HepG2 (cell line): ENCODE data around the gene ALDH18A1. TPM values are rescaled to one million over a fixed set of nuclear protein-coding genes. Genes with fewer than 3 reads are reported as not detected.

Source experiments
- BCLAF1 ChIP-seq: fragments of 450-650 bp; IDR thresholded peaks from 2 replicates; pipeline ENCODE4 v1.6.1; 2017; ENCODE audit warnings: mild to moderate bottlenecking
- ETV5 ChIP-seq: IDR thresholded peaks from 2 replicates; pipeline ENCODE4 v1.6.1; 2018; ENCODE audit warnings: missing biosample characterization, missing genetic modification reagents, inconsistent platforms, borderline replicate concordance
- GFI1 ChIP-seq: sonication (generic); formaldehyde crosslinking; IDR thresholded peaks from 2 replicates; pipeline ENCODE4 v1.5.0; 2020; ENCODE audit warnings: missing genetic modification reagents, mild to moderate bottlenecking, borderline replicate concordance
- HNF1B ChIP-seq: sonication (generic); formaldehyde crosslinking; IDR thresholded peaks from 2 replicates; pipeline ENCODE4 v1.5.1; 2020; ENCODE audit warnings: mild to moderate bottlenecking, moderate library complexity, missing genetic modification reagents
- HOXA5 ChIP-seq: sonication (generic); formaldehyde crosslinking; IDR thresholded peaks from 2 replicates; pipeline ENCODE4 v1.4.0; 2020; ENCODE audit warnings: missing genetic modification reagents
- REPIN1 ChIP-seq: sonication (generic); formaldehyde crosslinking; IDR thresholded peaks from 2 replicates; pipeline ENCODE4 v1.8.0; 2022; ENCODE audit warnings: missing genetic modification reagents, low read depth, mild to moderate bottlenecking, borderline replicate concordance
- SALL1 ChIP-seq: sonication (generic); formaldehyde crosslinking; IDR thresholded peaks from 2 replicates; pipeline ENCODE4 v1.8.0; 2022; ENCODE audit warnings: mild to moderate bottlenecking, missing genetic modification reagents
- SAP130 ChIP-seq: IDR thresholded peaks from 2 replicates; pipeline ENCODE4 v1.6.1; 2016; ENCODE audit warnings: low read depth
- ZFY ChIP-seq: sonication (generic); formaldehyde crosslinking; IDR thresholded peaks from 2 replicates; pipeline ENCODE4 v1.4.0; 2020; ENCODE audit warnings: missing genetic modification reagents
- ZNF510 ChIP-seq: sonication (generic); formaldehyde crosslinking; IDR thresholded peaks from 2 replicates; pipeline ENCODE4 v1.4.0; 2020; ENCODE audit warnings: low read depth, mild to moderate bottlenecking, missing genetic modification reagents
- ZNF512B ChIP-seq: sonication (generic); formaldehyde crosslinking; IDR thresholded peaks from 2 replicates; pipeline ENCODE4 v1.5.1; 2020; ENCODE audit warnings: missing genetic modification reagents, mild to moderate bottlenecking, borderline replicate concordance
- ZNF569 ChIP-seq: sonication (generic); formaldehyde crosslinking; IDR thresholded peaks from 2 replicates; pipeline ENCODE4 v1.5.0; 2020; ENCODE audit warnings: mild to moderate bottlenecking, missing genetic modification reagents, moderate library complexity, borderline replicate concordance
- ZNF609 ChIP-seq: sonication (generic); formaldehyde crosslinking; IDR thresholded peaks from 2 replicates; pipeline ENCODE4 v1.4.0; 2020; ENCODE audit warnings: mild to moderate bottlenecking, missing genetic modification reagents, borderline replicate concordance
- ZNF644 ChIP-seq: IDR thresholded peaks from 2 replicates; pipeline ENCODE4 v1.6.1; 2016; ENCODE audit warnings: low read depth
- ZNF75D ChIP-seq: sonication (generic); formaldehyde crosslinking; IDR thresholded peaks from 2 replicates; pipeline ENCODE4 v1.8.1; 2023; ENCODE audit warnings: missing genetic modification reagents, mild to moderate bottlenecking, borderline replicate concordance
- polyA plus RNA-seq, 8 experiments: library from polyadenylated mRNA; depleted of rRNA in 3 of 8; stranded (reverse) in 7 of 8; unstranded in 1 of 8; fragments of >200 nt; fragmentation: Illumina TruSeq in 4 of 8; extraction: Trizol in 4 of 8; gene quantifications; 2 replicates each; pipeline versions ENCODE4 v1.2.1 to v1.2.3, GENCODE V29; 2011 to 2016; ENCODE audit warnings: low read depth in 4 of 8, missing spikeins in 1 of 8, mixed read lengths in 1 of 8; ENCODE audit not compliant: insufficient read depth in 1 of 8
- total RNA-seq, 5 experiments: library from RNA; depleted of rRNA; stranded (reverse); fragments of >200 nt; fragmentation: Illumina TruSeq; extraction: Trizol; gene quantifications; 2 replicates each; pipeline ENCODE4 v1.2.3, GENCODE V29; 2016; ENCODE audit warnings: low read depth in 1 of 5

ALDH18A1 gene
- total and polyA plus RNA-seq, 2 of the 13 experiments (the other 11 are each of a cell fraction or from before 2014, with no cell fraction given): 180 to 263 TPM

- 0 out of 2 replicates have a peak, but pooled peaks have one; percentile 36 for TF ChIP-seq ZNF609 (CRISPR knock-in tag)
- TF ChIP-seq ZNF644 (CRISPR knock-in tag): no peak
- no peak for TF ChIP-seq ZNF75D (CRISPR knock-in tag)
- TF ChIP-seq ETV5: peak; percentile 87
- peak; percentile 77 for TF ChIP-seq SALL1
- TF ChIP-seq HNF1B: no peak; the same call in 1 of the 2 replicates
- peak; percentile 88 for TF ChIP-seq ZFY (CRISPR knock-in tag)
- peak; percentile 94 for TF ChIP-seq REPIN1 (CRISPR knock-in tag)
- 0 out of 2 replicates have a peak, but pooled peaks have one; percentile 20 for TF ChIP-seq ZNF512B (CRISPR knock-in tag)
- TF ChIP-seq HOXA5: 0 out of 2 replicates have a peak, but pooled peaks have one; percentile 39
- no peak for TF ChIP-seq ZNF569
- 0 out of 2 replicates have a peak, but pooled peaks have one; percentile 44 for TF ChIP-seq ZNF510 (CRISPR knock-in tag)
- peak; percentile 96 for TF ChIP-seq SAP130
- TF ChIP-seq BCLAF1: no peak
- peak; percentile 77; the same call in 1 of the 2 replicates for TF ChIP-seq GFI1 (CRISPR knock-in tag)
These were observed 37.4 kb upstream of the ALDH18A1 start, which contains the start of gene TCTN3 (continued) for GRCh38 chr10:95693668-95694534.
